ENCODE results near the gene EMSY. TPM values are rescaled to one million over a fixed set of nuclear protein-coding genes. Genes with fewer than 3 reads are reported as not detected.
A peak's percentile ranks its signal among the peaks of the same experiment; 100 is the strongest.

The EMSY gene
- total and polyA plus RNA-seq, 2 of the 8 experiments (the other 6 are each of a cell fraction or from before 2014, with no cell fraction given): 29.6 to 34.6 TPM

DNA sequence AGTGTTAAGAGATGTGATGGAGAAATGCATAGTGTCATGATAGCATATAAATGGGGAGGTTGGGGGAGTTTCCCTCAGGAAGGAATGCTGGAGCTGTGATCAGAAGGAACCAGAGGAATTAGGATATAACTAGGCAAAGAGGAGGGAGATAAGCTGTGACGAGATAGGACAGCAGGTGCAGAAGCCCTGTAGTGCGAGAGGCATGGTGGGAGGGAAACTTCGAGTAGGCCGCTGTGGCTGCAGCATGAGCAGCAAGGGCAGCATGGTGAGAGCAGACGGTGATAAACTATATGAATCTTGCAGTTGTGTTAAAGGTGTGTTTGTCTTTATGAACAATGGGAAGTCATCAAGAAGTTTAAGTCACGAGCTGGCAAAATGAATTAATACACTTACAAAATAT, 109.9 kb downstream of the EMSY start (continued):
- TF ChIP-seq, protein P1, sequence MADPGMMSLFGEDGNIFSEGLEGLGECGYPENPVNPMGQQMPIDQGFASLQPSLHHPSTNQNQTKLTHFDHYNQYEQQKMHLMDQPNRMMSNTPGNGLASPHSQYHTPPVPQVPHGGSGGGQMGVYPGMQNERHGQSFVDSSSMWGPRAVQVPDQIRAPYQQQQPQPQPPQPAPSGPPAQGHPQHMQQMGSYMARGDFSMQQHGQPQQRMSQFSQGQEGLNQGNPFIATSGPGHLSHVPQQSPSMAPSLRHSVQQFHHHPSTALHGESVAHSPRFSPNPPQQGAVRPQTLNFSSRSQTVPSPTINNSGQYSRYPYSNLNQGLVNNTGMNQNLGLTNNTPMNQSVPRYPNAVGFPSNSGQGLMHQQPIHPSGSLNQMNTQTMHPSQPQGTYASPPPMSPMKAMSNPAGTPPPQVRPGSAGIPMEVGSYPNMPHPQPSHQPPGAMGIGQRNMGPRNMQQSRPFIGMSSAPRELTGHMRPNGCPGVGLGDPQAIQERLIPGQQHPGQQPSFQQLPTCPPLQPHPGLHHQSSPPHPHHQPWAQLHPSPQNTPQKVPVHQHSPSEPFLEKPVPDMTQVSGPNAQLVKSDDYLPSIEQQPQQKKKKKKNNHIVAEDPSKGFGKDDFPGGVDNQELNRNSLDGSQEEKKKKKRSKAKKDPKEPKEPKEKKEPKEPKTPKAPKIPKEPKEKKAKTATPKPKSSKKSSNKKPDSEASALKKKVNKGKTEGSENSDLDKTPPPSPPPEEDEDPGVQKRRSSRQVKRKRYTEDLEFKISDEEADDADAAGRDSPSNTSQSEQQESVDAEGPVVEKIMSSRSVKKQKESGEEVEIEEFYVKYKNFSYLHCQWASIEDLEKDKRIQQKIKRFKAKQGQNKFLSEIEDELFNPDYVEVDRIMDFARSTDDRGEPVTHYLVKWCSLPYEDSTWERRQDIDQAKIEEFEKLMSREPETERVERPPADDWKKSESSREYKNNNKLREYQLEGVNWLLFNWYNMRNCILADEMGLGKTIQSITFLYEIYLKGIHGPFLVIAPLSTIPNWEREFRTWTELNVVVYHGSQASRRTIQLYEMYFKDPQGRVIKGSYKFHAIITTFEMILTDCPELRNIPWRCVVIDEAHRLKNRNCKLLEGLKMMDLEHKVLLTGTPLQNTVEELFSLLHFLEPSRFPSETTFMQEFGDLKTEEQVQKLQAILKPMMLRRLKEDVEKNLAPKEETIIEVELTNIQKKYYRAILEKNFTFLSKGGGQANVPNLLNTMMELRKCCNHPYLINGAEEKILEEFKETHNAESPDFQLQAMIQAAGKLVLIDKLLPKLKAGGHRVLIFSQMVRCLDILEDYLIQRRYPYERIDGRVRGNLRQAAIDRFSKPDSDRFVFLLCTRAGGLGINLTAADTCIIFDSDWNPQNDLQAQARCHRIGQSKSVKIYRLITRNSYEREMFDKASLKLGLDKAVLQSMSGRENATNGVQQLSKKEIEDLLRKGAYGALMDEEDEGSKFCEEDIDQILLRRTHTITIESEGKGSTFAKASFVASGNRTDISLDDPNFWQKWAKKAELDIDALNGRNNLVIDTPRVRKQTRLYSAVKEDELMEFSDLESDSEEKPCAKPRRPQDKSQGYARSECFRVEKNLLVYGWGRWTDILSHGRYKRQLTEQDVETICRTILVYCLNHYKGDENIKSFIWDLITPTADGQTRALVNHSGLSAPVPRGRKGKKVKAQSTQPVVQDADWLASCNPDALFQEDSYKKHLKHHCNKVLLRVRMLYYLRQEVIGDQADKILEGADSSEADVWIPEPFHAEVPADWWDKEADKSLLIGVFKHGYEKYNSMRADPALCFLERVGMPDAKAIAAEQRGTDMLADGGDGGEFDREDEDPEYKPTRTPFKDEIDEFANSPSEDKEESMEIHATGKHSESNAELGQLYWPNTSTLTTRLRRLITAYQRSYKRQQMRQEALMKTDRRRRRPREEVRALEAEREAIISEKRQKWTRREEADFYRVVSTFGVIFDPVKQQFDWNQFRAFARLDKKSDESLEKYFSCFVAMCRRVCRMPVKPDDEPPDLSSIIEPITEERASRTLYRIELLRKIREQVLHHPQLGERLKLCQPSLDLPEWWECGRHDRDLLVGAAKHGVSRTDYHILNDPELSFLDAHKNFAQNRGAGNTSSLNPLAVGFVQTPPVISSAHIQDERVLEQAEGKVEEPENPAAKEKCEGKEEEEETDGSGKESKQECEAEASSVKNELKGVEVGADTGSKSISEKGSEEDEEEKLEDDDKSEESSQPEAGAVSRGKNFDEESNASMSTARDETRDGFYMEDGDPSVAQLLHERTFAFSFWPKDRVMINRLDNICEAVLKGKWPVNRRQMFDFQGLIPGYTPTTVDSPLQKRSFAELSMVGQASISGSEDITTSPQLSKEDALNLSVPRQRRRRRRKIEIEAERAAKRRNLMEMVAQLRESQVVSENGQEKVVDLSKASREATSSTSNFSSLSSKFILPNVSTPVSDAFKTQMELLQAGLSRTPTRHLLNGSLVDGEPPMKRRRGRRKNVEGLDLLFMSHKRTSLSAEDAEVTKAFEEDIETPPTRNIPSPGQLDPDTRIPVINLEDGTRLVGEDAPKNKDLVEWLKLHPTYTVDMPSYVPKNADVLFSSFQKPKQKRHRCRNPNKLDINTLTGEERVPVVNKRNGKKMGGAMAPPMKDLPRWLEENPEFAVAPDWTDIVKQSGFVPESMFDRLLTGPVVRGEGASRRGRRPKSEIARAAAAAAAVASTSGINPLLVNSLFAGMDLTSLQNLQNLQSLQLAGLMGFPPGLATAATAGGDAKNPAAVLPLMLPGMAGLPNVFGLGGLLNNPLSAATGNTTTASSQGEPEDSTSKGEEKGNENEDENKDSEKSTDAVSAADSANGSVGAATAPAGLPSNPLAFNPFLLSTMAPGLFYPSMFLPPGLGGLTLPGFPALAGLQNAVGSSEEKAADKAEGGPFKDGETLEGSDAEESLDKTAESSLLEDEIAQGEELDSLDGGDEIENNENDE (IDR thresholded peaks at IDR 0.05; ENCODE audit: insufficient replicate concordance, low read length): no peak
- TF ChIP-seq, protein P2, sequence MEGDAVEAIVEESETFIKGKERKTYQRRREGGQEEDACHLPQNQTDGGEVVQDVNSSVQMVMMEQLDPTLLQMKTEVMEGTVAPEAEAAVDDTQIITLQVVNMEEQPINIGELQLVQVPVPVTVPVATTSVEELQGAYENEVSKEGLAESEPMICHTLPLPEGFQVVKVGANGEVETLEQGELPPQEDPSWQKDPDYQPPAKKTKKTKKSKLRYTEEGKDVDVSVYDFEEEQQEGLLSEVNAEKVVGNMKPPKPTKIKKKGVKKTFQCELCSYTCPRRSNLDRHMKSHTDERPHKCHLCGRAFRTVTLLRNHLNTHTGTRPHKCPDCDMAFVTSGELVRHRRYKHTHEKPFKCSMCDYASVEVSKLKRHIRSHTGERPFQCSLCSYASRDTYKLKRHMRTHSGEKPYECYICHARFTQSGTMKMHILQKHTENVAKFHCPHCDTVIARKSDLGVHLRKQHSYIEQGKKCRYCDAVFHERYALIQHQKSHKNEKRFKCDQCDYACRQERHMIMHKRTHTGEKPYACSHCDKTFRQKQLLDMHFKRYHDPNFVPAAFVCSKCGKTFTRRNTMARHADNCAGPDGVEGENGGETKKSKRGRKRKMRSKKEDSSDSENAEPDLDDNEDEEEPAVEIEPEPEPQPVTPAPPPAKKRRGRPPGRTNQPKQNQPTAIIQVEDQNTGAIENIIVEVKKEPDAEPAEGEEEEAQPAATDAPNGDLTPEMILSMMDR (IDR thresholded peaks at IDR 0.05; ENCODE audit: control extremely low read depth in 1 of 3, insufficient read depth in 1 of 3, low read depth in 1 of 3, low read length in 3 of 3): no peak
- TF ChIP-seq POU5F1 (IDR thresholded peaks at IDR 0.05; ENCODE audit: low read depth, low read length): no peak
- TF ChIP-seq JUN (IDR thresholded peaks at IDR 0.05; ENCODE audit: low read depth, low read length): no peak
- TF ChIP-seq RAD21 (IDR thresholded peaks at IDR 0.05 in 1 of 2, conservative IDR thresholded peaks at IDR 0.05 in 1 of 2; ENCODE audit: low read depth in 2 of 2, low read length in 2 of 2): no peak
- no peak for TF ChIP-seq PHF8 (conservative IDR thresholded peaks at IDR 0.05; ENCODE audit: low read depth, low read length)
- TF ChIP-seq MAFK (IDR thresholded peaks at IDR 0.05; ENCODE audit: low read depth, low read length): no peak
- TF ChIP-seq CREB1 (IDR thresholded peaks at IDR 0.05): 0 out of 2 replicates have a peak, but pooled peaks have one; percentile 12
- no peak for TF ChIP-seq CBX5 (IDR thresholded peaks at IDR 0.05; ENCODE audit: low read depth, low read length)
